Measurements from ENCODE around the gene DAB2IP.

Gene DAB2IP

GRCh38 chr9:121763561-121764370 is 112.3 kb downstream of the DAB2IP start:
- no peak for DNase-seq (ENCODE audit: low read depth)

GRCh38 chr9:121764371-121764730 is 112.9 kb downstream of the DAB2IP start:
- DNase-seq (ENCODE audit: low read depth) = no peak

GRCh38 chr9:121765021-121765950 is 113.9 kb downstream of the DAB2IP start:
- no peak for DNase-seq (ENCODE audit: low read depth)

- no peak for DNase-seq (ENCODE audit: low read depth)
These were observed 114.7 kb downstream of the DAB2IP start for GRCh38 chr9:121766081-121766683.

GRCh38 chr9:121767171-121767769 is 115.8 kb downstream of the DAB2IP start:
- no peak for DNase-seq (ENCODE audit: low read depth)

GRCh38 chr9:121768416-121769015 is 117.1 kb downstream of the DAB2IP start:
- DNase-seq (ENCODE audit: low read depth) = no peak

- DNase-seq (ENCODE audit: low read depth) = no peak
These were observed 118.5 kb downstream of the DAB2IP start for GRCh38 chr9:121769939-121770338.

- no peak for DNase-seq (ENCODE audit: low read depth)
These were observed 119.2 kb downstream of the DAB2IP start for GRCh38 chr9:121770415-121771273.

GRCh38 chr9:121771418-121771817 is 120.0 kb downstream of the DAB2IP start:
- no peak for DNase-seq (ENCODE audit: low read depth)

- DNase-seq (ENCODE audit: low read depth) = no peak
These were observed 120.6 kb downstream of the DAB2IP start for GRCh38 chr9:121771851-121772599.

GRCh38 chr9:121772600-121773285 is 121.3 kb downstream of the DAB2IP start:
- DNase-seq (ENCODE audit: low read depth) = no peak

GRCh38 chr9:121773286-121773953 is 122.0 kb downstream of the DAB2IP start:
- DNase-seq (ENCODE audit: low read depth) = no peak

GRCh38 chr9:121773954-121774714 is 122.7 kb downstream of the DAB2IP start:
- no peak for DNase-seq (ENCODE audit: low read depth)

GRCh38 chr9:121774715-121775613 is 123.5 kb downstream of the DAB2IP start:
- DNase-seq (ENCODE audit: low read depth) = no peak

GRCh38 chr9:121776001-121776738 is 124.7 kb downstream of the DAB2IP start:
- DNase-seq (ENCODE audit: low read depth) = no peak
